DND-41 (cell line): ENCODE data around the gene DENND1A.

Experiments used
- ATAC-seq: fragments of 200-7000 bp; cut with Tn5 transposase; 3 replicates; pipeline ENCODE4 v1.9.1; 2021; ENCODE audit warnings: low read depth; ENCODE audit not compliant: insufficient read depth
- DNase-seq: peaks from one replicate; pipeline ENCODE4 v3.0.0-alpha.2; 2020
- H2AFZ ChIP-seq: 2 replicates; pipeline ENCODE4 v1.6.0; 2012; ENCODE audit warnings: low read depth, low read length
- H3K27ac ChIP-seq: 2 replicates; pipeline ENCODE4 v1.5.1; 2012; ENCODE audit warnings: low read length, inconsistent platforms
- H3K27me3 ChIP-seq: fragments of 200-600 bp; sonication (generic); 2 replicates; pipeline ENCODE4 v1.6.0; 2012; ENCODE audit warnings: low read length, mild to moderate bottlenecking, inconsistent platforms; ENCODE audit not compliant: insufficient read depth, poor library complexity
- H3K36me3 ChIP-seq: 2 replicates; pipeline ENCODE4 v1.5.1; 2012; ENCODE audit warnings: low read length, inconsistent platforms; ENCODE audit not compliant: insufficient read depth
- H3K4me1 ChIP-seq: 2 replicates; pipeline ENCODE4 v1.5.1; 2012; ENCODE audit warnings: mild to moderate bottlenecking, low read length; ENCODE audit not compliant: insufficient read depth
- H3K4me2 ChIP-seq: 2 replicates; pipeline ENCODE4 v1.6.0; 2012; ENCODE audit warnings: mild to moderate bottlenecking, moderate library complexity, low read length, inconsistent platforms; ENCODE audit not compliant: insufficient read depth
- H3K4me3 ChIP-seq, 2 experiments: fragments of 200-600 bp in 1 of 2; shearing (Covaris generic) in 1 of 2; 2 replicates each; pipeline ENCODE4 v1.5.1; 2012 to 2016; ENCODE audit warnings: inconsistent platforms in 2 of 2, low read length in 2 of 2, mild to moderate bottlenecking in 2 of 2, low read depth in 1 of 2, moderate library complexity in 1 of 2
- H3K79me2 ChIP-seq: 2 replicates; pipeline ENCODE4 v1.6.0; 2012; ENCODE audit warnings: low read length, inconsistent platforms; ENCODE audit not compliant: insufficient read depth
- H3K9ac ChIP-seq: 2 replicates; pipeline ENCODE4 v1.6.0; 2012; ENCODE audit warnings: low read depth, mild to moderate bottlenecking, inconsistent platforms, low read length, moderate library complexity
- H3K9me3 ChIP-seq: 2 replicates; pipeline ENCODE4 v1.5.1; 2012; ENCODE audit warnings: low read length, moderate library complexity, mild to moderate bottlenecking, inconsistent platforms; ENCODE audit not compliant: insufficient read depth, severe bottlenecking
- H4K20me1 ChIP-seq: 2 replicates; pipeline ENCODE4 v1.6.0; 2012; ENCODE audit warnings: low read length; ENCODE audit not compliant: insufficient read depth
- CTCF ChIP-seq: IDR thresholded peaks from 2 replicates; pipeline ENCODE4 v1.5.1; 2012; ENCODE audit warnings: borderline replicate concordance, low read length, moderate library complexity, mild to moderate bottlenecking; ENCODE audit not compliant: poor library complexity, severe bottlenecking; ENCODE audit errors: extremely low read depth
- EZH2 ChIP-seq: IDR thresholded peaks from 3 replicates; pipeline ENCODE4 v1.6.1; 2012; ENCODE audit warnings: borderline replicate concordance, low read depth, mild to moderate bottlenecking, moderate library complexity, low read length, inconsistent platforms; ENCODE audit not compliant: severe bottlenecking

DENND1A gene

DNA sequence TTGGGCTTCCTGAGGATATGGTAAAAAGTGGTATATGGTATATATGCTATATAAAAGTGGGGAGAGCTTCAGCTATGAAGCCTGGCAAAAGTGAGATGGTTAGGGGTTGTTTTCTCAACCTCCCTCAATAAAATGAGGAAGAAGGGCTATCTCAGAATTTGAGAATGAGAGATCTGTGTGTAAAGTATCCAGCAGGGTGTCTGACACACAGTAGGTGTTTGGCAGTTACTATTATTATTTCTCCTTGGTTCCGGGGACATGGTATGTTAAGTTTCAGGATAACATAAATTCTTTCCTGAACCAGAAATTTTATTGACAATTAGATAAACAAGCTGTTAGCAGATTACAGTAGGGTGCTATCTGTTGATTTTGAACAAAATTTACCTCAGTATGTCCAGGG, 94.1 kb downstream of the DENND1A start:
- H3K27me3 ChIP-seq: no peaks in the 10 kb centered on the region
- no peak overlapping the region for H3K9ac ChIP-seq
- no peak overlapping the region for H3K4me2 ChIP-seq
- no peaks in the 10 kb centered on the region for H3K9me3 ChIP-seq
- no peaks in the 10 kb centered on the region for H3K36me3 ChIP-seq
- H3K4me3 ChIP-seq: no peak overlapping the region
- H3K27ac ChIP-seq: no peak overlapping the region
- H3K4me1 ChIP-seq: no peaks in the 10 kb centered on the region
- no peak for TF ChIP-seq CTCF
- no peaks in the 10 kb centered on the region for H3K79me2 ChIP-seq
- H2AFZ ChIP-seq: no peak overlapping the region
- H4K20me1 ChIP-seq: no peaks in the 10 kb centered on the region
- ATAC-seq (no peak), DNase-seq (no peak)

GRCh38 chr9:123834889-123835562, 94.9 kb downstream of the DENND1A start:
- H3K27me3 ChIP-seq: no peaks in the 10 kb centered on the region
- no peak overlapping the region for H3K4me3 ChIP-seq
- no peaks in the 10 kb centered on the region for H4K20me1 ChIP-seq
- ATAC-seq (no peak), DNase-seq (no peak)
- H2AFZ ChIP-seq: no peak overlapping the region
- no peaks in the 10 kb centered on the region for H3K9me3 ChIP-seq
- no peaks in the 10 kb centered on the region for H3K36me3 ChIP-seq
- TF ChIP-seq EZH2 (no peak), CTCF (no peak)
- H3K27ac ChIP-seq: no peak overlapping the region
- no peak overlapping the region for H3K9ac ChIP-seq
- no peak overlapping the region for H3K4me2 ChIP-seq
- no peaks in the 10 kb centered on the region for H3K79me2 ChIP-seq
- H3K4me1 ChIP-seq: no peaks in the 10 kb centered on the region

GRCh38 chr9:123834218-123834888, 95.6 kb downstream of the DENND1A start:
- no peak overlapping the region for H2AFZ ChIP-seq
- no peaks in the 10 kb centered on the region for H4K20me1 ChIP-seq
- H3K4me2 ChIP-seq: no peak overlapping the region
- no peaks in the 10 kb centered on the region for H3K27me3 ChIP-seq
- H3K9ac ChIP-seq: no peak overlapping the region
- no peak overlapping the region for H3K27ac ChIP-seq
- no peaks in the 10 kb centered on the region for H3K4me1 ChIP-seq
- no peaks in the 10 kb centered on the region for H3K36me3 ChIP-seq
- DNase-seq: no peak
- no peaks in the 10 kb centered on the region for H3K79me2 ChIP-seq
- no peak for TF ChIP-seq EZH2
- TF ChIP-seq CTCF: no peak
- H3K9me3 ChIP-seq: peaks cover 5% of the 10 kb centered on the region
- ATAC-seq: no peak
- H3K4me3 ChIP-seq: no peak overlapping the region
